ENCODE data around the gene TEPSIN.

The TEPSIN gene

DNA sequence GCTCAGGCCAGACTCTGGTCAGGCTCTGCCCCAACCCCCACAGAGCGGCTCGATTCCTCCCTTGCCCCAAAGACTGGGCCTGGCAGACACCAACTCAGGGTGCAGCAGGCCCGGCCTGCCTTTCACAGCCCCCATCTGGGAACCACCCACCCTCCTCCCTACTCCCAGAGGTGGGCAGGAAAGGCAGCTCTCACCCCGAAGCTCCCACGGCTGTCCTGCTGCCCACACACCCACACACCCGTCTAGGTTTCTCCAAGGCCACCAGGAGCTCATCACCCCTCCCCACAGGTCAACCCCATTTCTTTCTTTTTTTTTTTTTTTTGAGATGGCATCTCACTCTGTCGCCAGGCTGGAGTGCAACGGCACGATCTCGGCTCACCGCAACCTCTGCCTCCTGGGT, 19.9 kb downstream of the TEPSIN start:
- no peak for DNase-seq (ENCODE audit: low read depth in 2 of 2)
- TF ChIP-seq, protein P1, sequence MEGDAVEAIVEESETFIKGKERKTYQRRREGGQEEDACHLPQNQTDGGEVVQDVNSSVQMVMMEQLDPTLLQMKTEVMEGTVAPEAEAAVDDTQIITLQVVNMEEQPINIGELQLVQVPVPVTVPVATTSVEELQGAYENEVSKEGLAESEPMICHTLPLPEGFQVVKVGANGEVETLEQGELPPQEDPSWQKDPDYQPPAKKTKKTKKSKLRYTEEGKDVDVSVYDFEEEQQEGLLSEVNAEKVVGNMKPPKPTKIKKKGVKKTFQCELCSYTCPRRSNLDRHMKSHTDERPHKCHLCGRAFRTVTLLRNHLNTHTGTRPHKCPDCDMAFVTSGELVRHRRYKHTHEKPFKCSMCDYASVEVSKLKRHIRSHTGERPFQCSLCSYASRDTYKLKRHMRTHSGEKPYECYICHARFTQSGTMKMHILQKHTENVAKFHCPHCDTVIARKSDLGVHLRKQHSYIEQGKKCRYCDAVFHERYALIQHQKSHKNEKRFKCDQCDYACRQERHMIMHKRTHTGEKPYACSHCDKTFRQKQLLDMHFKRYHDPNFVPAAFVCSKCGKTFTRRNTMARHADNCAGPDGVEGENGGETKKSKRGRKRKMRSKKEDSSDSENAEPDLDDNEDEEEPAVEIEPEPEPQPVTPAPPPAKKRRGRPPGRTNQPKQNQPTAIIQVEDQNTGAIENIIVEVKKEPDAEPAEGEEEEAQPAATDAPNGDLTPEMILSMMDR (IDR thresholded peaks at IDR 0.05; ENCODE audit: low read depth, low read length) = no peak
- H3K4me3 ChIP-seq (replicated peaks in 1 of 2; ENCODE audit: low read depth in 2 of 2, low read length in 2 of 2) = no peak overlapping the region

DNA sequence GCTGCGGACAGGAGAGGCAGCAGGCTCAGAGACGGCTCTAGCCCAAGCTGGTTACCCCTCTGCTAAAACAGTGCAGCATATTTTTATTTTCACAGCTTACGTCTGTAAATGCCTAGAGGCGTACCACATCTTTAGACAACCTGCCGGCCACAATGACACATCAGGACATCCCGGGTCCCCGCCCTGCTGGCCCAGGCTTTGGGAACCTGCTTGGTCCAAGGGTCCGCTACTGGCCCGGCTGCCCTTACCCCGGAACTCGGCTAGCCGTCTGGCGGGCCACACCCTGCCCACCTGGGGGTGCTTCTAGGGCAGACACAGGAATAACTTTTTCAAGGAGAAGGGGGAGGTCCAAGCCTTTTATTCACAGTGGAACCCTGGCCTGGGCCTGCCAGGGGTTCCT, 20.4 kb downstream of the TEPSIN start:
- no peak overlapping the region for H3K4me3 ChIP-seq (replicated peaks in 1 of 2; ENCODE audit: low read depth in 2 of 2, low read length in 2 of 2)
- no peak for DNase-seq (ENCODE audit: low read depth in 2 of 2)
- TF ChIP-seq, protein P1 (IDR thresholded peaks at IDR 0.05; ENCODE audit: low read depth, low read length) = no peak

DNA sequence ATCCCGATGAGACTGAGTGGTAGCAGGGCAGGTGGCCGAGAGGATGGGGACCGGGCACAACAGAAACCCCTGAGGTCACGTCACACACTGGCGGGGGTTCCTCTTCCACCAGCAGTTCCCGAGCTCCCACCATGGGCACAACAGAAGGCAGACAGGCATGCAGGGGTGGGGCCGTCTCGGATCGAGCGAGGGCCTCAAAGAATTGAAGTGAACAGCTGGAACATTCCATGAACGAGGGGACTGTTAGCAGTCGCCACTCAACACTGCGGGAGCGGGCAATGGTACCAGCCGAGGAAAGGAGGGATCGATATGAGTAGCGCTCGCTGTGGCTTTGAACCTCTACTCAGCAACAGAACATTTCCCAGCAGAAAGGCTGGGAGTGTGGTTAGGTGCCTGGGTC, 21.4 kb downstream of the TEPSIN start:
- TF ChIP-seq, protein P1 (IDR thresholded peaks at IDR 0.05; ENCODE audit: low read depth, low read length) = no peak
- H3K4me3 ChIP-seq (replicated peaks in 1 of 2; ENCODE audit: low read depth in 2 of 2, low read length in 2 of 2) = no peak overlapping the region
- no peak for DNase-seq (ENCODE audit: low read depth in 2 of 2)

DNA sequence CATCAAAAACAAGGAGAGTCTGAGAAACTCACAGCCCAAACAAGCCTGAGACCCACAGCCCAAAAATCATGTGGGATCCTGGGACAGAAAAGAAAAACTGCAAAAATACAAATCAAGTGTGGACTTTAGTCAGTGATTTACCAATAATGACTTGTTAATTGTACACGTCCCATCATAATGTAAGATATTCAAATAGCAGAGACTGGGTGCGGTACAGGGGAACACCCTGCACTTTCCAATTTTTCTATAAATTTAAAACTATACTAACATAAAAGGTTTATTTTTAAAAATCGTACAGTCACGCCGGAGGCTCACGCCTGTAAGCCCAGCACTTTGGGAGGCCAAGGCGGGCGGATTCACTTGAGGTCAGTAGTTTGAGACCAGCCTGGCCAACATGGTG, 24.9 kb downstream of the TEPSIN start:
- no peak overlapping the region for H3K4me3 ChIP-seq (replicated peaks in 1 of 2; ENCODE audit: low read depth in 2 of 2, low read length in 2 of 2)
- DNase-seq (ENCODE audit: low read depth in 2 of 2) = no peak
- TF ChIP-seq, protein P1 (IDR thresholded peaks at IDR 0.05; ENCODE audit: low read depth, low read length) = no peak

DNA sequence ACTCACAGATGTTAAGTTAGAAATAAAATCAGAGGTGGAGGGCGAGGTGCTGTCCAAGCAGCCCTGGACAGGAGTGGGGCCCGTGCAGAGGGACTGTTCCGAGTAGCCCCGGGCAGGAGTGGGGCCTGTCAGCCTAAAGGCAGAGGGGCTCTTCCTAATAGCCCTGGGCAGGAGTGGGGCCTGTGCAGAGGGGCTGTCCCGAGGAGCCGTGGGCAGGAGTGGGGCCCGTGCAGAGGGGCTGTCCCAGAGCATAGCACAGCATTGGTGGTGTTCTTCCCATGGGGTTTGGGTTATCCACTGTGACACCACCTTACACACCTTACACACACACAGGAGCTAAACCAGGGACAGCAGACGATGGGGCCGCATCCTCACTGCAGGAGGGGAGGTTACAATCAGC, 26.5 kb downstream of the TEPSIN start:
- H3K4me3 ChIP-seq (replicated peaks in 1 of 2; ENCODE audit: low read depth in 2 of 2, low read length in 2 of 2) = no peak overlapping the region
- TF ChIP-seq, protein P1 (IDR thresholded peaks at IDR 0.05; ENCODE audit: low read depth, low read length) = no peak
- DNase-seq (ENCODE audit: low read depth in 2 of 2) = no peak

DNA sequence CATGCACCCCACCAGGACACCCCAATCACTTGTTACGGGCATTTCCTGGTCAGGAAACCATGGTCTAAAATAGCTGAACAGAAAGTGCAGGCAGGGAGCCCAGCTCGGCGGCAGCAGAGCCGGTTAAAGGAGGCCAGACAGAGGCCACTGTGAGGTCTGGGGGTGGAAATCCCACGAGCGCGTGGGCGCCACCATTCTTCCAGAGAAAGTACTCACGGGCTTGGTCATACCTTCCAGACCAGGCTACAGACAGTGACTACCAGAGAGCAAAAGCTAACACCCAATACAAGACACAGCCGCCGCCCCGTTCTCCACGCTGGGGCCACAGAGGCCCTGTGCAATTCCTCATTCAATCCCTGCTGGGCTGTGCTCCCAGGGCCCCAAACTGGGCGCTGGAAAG, 28.0 kb downstream of the TEPSIN start:
- peak in 1 of 2 donors; percentile 28 for DNase-seq (ENCODE audit: low read depth in 2 of 2)
- TF ChIP-seq, protein P1 (IDR thresholded peaks at IDR 0.05; ENCODE audit: low read depth, low read length) = no peak
- H3K4me3 ChIP-seq (replicated peaks in 1 of 2; ENCODE audit: low read depth in 2 of 2, low read length in 2 of 2) = no peak overlapping the region

DNA sequence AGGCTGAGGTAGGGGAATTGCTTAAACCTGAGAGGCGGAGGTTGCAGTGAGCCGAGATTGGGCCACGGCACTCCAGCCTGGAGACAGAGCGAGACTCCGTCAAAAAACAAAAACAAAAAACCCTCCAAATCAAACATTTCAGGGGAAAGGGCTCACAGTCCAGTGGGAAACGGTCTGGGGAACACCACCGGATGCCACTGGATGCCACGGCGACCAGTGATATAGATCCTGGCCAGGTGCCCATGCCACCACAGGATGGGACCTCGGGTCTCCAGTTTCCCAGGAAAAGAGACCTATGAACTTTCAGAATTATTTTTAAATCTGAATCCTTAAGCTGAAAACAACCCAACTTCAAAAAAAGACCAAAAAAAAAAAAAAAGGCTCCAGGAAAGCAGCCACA, 28.4 kb downstream of the TEPSIN start:
- no peak for DNase-seq (ENCODE audit: low read depth in 2 of 2)
- H3K4me3 ChIP-seq (replicated peaks in 1 of 2; ENCODE audit: low read depth in 2 of 2, low read length in 2 of 2) = no peak overlapping the region
- TF ChIP-seq, protein P1 (IDR thresholded peaks at IDR 0.05; ENCODE audit: low read depth, low read length) = no peak

Data from cardiac fibroblast (primary cell).